GM11168 (cell line): Measurements from ENCODE around the gene TCF25.
"Not testable (repeated sequence)": the region's sequence is repeated elsewhere in the genome, so short reads cannot be mapped to it uniquely, and the experiment has no call there.

Experiments
- in situ Hi-C: fragments of 300-500 bp; cut with MboI; formaldehyde crosslinking; loops from one replicate; pipeline ENCODE4 v1.12.0; 2022; ENCODE audit warnings: low sequenced_read_pairs; ENCODE audit not compliant: unreplicated experiment

TCF25 gene

GRCh38 chr16:89917773-89918452 is 44.5 kb downstream of the TCF25 start:
- in situ Hi-C loops: no loop called here

DNA sequence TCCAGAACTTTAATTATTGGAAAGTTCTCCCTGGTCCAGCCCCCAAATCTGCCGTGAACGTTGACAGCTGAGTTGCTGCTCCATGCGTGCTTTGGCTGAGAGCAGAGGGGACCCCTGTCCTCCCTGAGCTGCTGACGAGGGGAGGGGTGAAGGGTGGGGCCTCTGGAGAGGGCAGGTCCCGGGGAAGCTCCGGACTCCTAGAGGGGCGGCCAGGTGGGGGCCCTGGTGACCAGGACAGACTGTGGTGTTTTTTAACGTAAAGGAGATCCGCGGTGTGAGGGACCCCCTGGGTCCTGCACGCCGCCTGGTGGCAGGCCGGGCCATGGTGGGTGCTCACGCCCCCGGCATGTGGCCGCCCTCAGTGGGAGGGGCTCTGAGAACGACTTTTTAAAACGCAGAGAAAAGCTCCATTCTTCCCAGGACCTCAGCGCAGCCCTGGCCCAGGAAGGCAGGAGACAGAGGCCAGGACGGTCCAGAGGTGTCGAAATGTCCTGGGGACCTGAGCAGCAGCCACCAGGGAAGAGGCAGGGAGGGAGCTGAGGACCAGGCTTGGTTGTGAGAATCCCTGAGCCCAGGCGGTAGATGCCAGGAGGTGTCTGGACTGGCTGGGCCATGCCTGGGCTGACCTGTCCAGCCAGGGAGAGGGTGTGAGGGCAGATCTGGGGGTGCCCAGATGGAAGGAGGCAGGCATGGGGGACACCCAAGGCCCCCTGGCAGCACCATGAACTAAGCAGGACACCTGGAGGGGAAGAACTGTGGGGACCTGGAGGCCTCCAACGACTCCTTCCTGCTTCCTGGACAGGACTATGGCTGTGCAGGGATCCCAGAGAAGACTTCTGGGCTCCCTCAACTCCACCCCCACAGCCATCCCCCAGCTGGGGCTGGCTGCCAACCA is 45.3 kb downstream of the TCF25 start, which contains the start of gene MC1R:
MC1R (plus strand) TSS at position 410 of the 895 bp plus-strand sequence; CDS start at position 807, 397 bp downstream.
- in situ Hi-C loops: no loop called here

GRCh38 chr16:89919535-89920406 is 46.4 kb downstream of the TCF25 start:
- in situ Hi-C loops: no loop called here

GRCh38 chr16:89920723-89921122 is 47.3 kb downstream of the TCF25 start:
- in situ Hi-C loops: no loop called here

- in situ Hi-C loops: no loop called here
Measured at GRCh38 chr16:89921131-89921701, 47.8 kb downstream of the TCF25 start.

DNA sequence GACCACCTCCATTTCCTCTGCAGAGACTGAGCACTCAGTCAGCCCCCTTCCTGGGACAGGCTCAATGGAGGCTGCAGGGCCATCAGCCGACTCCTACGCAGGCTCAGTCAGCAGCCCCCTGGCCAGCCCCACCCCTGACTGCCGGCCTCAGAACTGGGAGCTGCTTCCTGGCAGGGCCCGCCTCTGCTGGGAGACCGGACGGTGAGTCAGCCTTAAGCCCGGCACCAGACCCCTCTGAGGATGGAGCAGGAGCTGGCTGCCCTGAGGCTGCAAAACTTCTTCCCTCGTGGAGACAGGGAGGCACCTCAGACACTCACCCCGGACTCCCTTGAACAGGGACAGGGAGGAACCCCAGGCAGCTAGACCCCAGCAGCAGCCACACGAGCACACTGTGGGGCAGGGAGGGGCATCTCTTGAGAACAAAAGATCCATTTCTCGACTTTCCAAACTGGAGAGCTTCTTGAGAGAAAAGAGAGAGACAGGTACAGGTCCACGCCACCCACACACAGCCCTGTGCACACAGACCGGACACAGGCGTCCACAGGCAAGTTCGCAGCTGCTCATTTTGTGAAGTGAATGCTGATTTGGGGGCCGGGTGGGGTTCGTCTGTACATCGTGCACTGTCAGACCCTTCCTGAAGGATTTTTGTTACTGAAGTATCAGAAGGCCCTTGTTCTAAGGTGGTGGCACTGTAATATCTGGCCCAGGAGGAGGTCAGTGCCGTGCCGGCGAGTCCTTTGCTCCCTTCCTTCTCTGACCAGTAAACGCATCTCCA is 48.5 kb downstream of the TCF25 start:
- in situ Hi-C loops: no loop called here

- in situ Hi-C loops: no loop called here
Measured at GRCh38 chr16:89922477-89922883, 49.1 kb downstream of the TCF25 start.

GRCh38 chr16:89922884-89923639 is 49.7 kb downstream of the TCF25 start, which contains the start of gene TUBB3:
Gene TUBB3, plus strand, starts transcription at chr16:89923342. Its CDS starts 60 bp downstream, at chr16:89923402.
- in situ Hi-C loops: no loop called here

- in situ Hi-C loops: no loop called here
Measured at GRCh38 chr16:89923640-89924296, 50.4 kb downstream of the TCF25 start.

GRCh38 chr16:89924297-89924924 is 51.0 kb downstream of the TCF25 start:
- in situ Hi-C loops: no loop called here

GRCh38 chr16:89924925-89925307 is 51.5 kb downstream of the TCF25 start:
- in situ Hi-C loops: no loop called here

- in situ Hi-C loops: no loop called here
Measured at GRCh38 chr16:89925596-89926079, 52.2 kb downstream of the TCF25 start.

GRCh38 chr16:89931305-89931896 is 58.0 kb downstream of the TCF25 start:
- in situ Hi-C loops: no loop called here

DNA sequence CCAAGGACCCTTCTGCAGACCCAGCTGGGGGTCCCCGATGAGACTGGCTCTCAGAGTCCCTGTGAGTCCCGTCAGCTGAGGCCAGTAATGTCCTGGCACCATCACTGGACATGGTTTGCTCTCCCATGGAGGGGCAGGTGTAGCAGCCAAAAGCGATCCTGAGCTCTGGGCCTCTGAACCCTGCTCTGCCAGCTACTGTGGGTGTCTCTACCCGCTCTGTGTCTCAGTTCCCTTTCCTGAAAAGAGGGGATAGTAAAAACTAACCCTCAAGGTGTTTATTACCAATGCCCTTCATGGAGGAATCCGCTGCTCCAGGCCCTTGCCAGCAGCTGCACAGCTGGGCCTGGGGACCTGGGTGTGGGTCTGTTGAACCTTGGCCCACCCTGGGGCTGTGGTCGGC is 58.6 kb downstream of the TCF25 start:
- in situ Hi-C loops: no loop called here

DNA sequence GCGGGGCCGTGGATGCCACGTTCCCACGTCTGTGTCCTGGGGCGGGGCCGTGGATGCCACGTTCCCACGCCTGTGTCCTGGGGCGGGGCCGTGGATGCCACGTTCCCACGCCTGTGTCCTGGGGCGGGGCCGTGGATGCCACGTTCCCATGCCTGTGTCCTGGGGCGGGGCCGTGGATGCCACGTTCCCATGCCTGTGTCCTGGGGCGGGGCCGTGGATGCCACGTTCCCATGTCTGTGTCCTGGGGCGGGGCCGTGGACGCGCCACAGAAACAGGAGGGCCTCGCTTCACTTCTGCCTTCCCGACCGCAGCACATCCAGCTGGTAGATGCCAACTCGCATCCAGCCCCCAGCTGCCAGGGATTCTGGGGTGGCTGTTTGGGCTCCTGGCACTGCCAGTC is 60.6 kb downstream of the TCF25 start:
- in situ Hi-C loops: not testable (repeated sequence)

- in situ Hi-C loops: no loop called here
Measured at GRCh38 chr16:89934611-89935553, 61.5 kb downstream of the TCF25 start.
